ENCODE results near the gene MAMDC4.
A peak's percentile ranks its signal among the peaks of the same experiment; 100 is the strongest.
"Not testable (repeated sequence)": the region's sequence is repeated elsewhere in the genome, so short reads cannot be mapped to it uniquely, and the experiment has no call there.

Gene MAMDC4

DNA sequence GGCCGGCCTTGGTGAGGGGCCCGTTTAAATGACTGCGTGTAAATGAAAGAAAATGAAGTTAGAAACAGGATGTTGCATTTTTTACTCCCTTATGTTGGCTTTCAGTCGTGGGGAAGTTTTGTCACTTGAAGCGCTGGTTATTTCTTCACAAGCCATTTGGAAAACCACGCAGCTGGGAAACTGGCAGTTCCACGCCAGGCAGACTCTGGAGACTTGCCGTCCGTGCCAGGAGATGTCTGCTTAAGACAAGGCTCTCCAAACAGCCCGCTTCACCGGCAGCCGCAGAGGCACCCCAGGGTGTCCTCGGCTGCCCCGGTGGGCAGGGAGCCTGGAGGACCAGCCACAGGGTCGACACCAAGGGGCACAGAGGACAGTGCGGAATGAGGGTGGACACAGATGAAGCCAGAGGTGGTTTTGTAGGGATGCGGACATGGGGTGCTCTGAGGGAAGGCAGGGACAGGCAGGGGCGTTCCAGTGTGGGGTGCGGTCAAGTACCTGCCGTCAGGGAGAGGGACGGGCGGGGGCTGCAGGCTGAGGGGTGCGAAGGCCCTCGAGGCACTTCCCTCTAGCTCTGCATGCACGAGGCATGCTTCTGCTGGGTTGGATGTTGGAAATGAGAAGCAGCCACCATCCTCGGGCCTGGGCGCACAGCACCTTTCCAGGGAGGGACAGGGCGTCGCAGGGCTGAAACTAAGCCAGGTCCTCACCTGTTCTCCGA is 21.0 kb upstream of the MAMDC4 start:
- Mint-ChIP-seq H3K9me3 (no peaks in the 10 kb centered on the region), H3K4me1 (ENCODE audit: low read depth) (no peaks in the 10 kb centered on the region), H3K36me3 (ENCODE audit: low read depth) (peaks cover 6% of the 10 kb centered on the region), H3K27ac (no peak overlapping the region), H3K27me3 (ENCODE audit: low read depth) (no peaks in the 10 kb centered on the region), H3K4me3 (no peak overlapping the region)

DNA sequence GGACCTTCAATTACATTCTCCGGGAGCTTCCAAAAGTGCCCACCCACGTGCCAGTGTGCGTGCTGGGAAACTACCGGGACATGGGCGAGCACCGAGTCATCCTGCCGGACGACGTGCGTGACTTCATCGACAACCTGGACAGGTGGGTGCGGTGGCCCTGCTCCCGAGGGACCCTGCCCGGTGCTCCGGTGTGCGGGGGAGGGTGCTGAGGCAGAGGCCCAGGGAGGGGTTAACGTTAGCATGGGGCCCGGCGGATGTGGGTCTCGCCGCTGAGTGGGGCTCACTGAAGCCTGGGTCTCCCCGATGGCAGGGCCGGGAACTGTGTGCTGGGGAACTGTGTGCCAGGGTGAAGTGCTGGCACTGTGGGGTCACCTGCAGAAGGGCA is 20.4 kb upstream of the MAMDC4 start:
- no peaks in the 10 kb centered on the region for H3K4me1 Mint-ChIP-seq (ENCODE audit: low read depth)
- H3K4me3 Mint-ChIP-seq, result no peak overlapping the region
- H3K9me3 Mint-ChIP-seq, result no peaks in the 10 kb centered on the region
- no peak overlapping the region for H3K27ac Mint-ChIP-seq
- H3K36me3 Mint-ChIP-seq (ENCODE audit: low read depth), result peaks cover 6% of the 10 kb centered on the region
- H3K27me3 Mint-ChIP-seq (ENCODE audit: low read depth), result no peaks in the 10 kb centered on the region

DNA sequence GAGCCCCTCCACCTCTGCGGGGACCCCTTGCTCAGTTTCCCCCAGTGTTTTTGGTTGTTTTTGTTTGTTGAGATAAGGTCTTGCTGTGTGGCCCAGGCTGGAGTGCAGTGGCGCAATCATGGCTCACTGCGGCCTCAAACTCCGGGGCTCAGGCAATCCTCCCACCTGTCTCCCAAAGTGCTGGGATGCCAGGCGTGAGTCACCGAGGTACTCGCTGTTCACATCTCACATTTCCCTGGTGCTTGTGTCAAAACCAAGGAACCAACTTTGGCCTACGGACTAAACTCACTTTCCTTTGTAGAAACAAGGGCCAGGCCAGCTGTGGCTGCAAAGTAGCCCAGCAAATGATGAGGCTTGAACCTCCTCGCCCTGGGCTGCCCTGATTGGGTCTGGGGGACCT is 19.6 kb upstream of the MAMDC4 start:
- peaks cover 6% of the 10 kb centered on the region for H3K36me3 Mint-ChIP-seq (ENCODE audit: low read depth)

DNA sequence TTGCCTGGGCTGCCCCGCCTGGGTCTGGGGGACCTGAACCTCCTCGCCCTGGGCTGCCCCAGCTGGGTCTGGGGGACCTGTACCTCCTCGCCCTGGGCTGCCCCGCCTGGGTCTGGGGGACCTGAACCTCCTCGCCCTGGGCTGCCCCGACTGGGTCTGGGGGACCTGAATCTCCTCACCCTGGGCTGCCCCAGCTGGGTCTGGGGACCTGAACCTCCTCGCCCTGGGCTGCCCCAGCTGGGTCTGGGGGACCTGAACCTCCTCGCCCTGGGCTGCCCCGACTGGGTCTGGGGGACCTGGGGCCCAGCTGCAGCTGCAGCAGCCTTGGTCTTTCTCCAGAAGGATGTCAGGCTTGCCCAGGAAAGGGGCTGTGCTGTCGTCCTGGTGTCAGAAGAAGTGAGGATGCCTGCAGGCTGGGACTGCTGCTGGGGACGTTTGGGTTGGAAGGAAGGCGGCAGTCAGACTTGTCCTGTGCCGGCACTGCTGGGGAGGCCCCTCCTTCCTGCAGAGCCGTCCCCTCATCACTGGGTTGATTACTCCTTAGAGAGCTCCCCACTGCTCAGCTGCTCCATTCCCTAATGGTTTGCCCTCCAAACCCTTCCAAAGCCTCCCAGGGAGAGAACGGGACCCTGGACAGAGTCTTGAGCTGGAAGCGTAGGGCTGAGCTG is 18.6 kb upstream of the MAMDC4 start:
- H3K27ac Mint-ChIP-seq; H3K9me3 Mint-ChIP-seq; H3K4me1 Mint-ChIP-seq (ENCODE audit: low read depth); H3K36me3 Mint-ChIP-seq (ENCODE audit: low read depth); H3K27me3 Mint-ChIP-seq (ENCODE audit: low read depth); H3K4me3 Mint-ChIP-seq: not testable (repeated sequence)

More for the DNA sequence above, 19.6 kb upstream of the MAMDC4 start:
- Mint-ChIP-seq H3K27me3 (ENCODE audit: low read depth) (no peaks in the 10 kb centered on the region), H3K4me3 (no peak overlapping the region), H3K4me1 (ENCODE audit: low read depth) (no peaks in the 10 kb centered on the region), H3K9me3 (no peaks in the 10 kb centered on the region), H3K27ac (no peak overlapping the region)

DNA sequence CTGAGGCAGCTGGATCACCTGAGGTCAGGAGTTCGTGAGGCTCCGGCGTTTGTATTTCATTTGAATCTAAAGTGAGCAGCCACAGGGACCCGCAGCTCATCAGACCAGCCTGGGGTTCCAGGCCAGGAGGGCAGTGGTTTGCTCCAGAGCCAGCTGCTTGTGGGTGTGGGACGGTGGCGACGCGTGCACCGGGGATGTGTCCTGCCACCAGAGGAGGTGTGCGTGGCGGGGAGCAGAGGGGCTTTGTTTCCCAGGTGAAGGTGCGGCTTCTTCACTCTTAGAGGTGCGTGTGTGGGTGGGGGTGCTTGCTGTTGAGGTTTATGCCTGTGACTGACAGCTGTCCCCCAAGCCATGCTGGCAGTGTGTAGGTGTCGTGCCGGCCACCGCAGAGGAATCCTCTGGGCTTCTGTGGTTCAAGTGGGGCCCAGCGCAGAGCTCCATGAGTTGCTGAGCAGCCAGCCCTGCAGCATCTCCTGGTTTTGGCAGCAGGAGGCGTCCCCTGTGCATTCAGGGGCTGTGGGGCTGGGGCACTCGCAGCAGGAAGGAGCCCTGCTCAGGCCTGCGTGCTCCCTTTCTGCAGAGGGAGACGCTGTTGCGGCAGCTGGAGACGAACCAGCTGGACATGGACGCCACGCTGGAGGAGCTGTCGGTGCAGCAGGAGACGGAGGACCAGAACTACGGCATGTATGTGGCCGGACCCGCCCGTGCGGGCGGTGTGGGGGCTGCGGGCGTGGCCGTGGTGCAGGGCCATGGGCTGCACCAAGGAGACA is 16.8 kb upstream of the MAMDC4 start:
- Mint-ChIP-seq H3K27ac (no peak overlapping the region), H3K4me1 (ENCODE audit: low read depth) (peaks cover 3% of the 10 kb centered on the region), H3K36me3 (ENCODE audit: low read depth) (peaks cover 9% of the 10 kb centered on the region), H3K9me3 (no peaks in the 10 kb centered on the region), H3K27me3 (ENCODE audit: low read depth) (no peaks in the 10 kb centered on the region), H3K4me3 (no peak overlapping the region)

DNA sequence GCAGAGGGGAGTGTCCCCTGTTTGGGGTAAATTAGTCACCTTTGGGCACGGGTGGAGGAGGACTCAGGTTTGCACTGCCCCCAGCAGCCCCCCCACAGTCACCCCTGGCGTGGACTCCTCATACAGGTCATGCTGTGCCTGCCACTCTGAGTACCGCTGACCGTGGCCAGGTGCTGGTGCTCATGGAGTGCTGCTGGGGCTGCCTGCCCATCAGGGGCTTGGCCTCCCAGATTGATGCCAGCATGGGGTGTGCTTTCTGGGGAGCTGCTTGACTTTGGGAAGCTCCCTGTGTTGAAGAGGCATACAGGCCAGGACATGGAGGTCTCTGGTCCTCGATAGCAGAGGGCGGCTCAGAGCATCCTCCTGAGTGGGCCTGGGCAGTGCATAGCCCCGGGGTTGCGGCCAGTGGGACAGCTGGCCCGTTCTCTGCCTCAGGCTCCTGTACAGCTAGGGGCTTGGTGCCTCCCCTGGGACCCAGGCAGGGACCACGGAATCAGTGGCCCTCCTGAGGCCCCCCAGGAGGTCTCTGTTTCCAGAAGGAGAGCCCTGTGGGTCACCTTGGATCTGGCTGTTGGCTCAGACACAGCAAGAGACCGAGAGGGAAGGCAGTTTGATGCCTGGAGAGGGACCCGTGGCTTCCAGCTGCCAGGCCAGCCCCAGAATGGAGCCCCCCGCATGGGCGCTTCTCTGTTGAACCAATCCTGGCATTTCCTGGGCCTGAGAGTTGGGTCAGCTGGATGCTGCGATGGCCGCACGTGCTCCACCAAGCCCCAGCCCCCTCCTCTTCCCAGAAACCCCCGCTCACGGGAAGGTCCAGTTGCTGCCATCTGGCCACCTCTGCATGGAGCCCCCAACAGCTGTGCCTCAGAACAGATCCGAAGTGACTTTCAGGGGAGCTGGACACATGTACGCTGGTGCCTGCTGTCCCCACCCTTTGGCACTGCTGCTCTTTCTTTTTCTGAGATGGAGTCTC is 15.9 kb upstream of the MAMDC4 start:
- Mint-ChIP-seq H3K36me3 (ENCODE audit: low read depth) (peaks cover 9% of the 10 kb centered on the region), H3K27ac (no peak overlapping the region)

DNA sequence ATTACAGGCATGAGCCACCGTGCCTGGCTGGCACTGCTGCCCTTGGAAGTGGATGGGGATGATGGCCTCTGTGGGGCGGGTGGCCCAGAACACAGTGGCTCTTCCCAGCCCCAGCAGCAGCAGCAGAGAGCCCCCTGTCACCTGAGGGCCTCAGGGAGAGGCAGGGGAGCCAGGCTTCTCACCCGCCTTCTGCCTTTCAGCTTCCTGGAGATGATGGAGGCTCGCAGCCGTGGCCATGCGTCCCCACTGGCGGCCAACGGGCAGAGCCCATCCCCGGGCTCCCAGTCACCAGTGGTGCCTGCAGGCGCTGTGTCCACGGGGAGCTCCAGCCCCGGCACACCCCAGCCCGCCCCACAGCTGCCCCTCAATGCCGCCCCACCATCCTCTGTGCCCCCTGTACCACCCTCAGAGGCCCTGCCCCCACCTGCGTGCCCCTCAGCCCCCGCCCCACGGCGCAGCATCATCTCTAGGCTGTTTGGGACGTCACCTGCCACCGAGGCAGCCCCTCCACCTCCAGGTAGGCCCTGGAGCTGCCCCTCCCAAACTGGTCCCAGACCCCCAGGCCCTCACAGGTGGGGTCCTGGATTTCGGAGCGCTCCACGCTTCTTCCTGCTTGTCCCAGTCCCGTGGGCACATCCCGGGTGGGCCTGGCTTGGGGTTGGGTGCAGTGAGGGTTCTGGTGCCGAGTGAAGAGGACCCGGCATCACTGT is 14.8 kb upstream of the MAMDC4 start:
- H3K4me3 Mint-ChIP-seq, result no peak overlapping the region
- H3K4me1 Mint-ChIP-seq (ENCODE audit: low read depth), result peaks cover 5% of the 10 kb centered on the region
- H3K9me3 Mint-ChIP-seq, result no peaks in the 10 kb centered on the region

More for the DNA sequence above, 15.9 kb upstream of the MAMDC4 start:
- Mint-ChIP-seq H3K9me3 (no peaks in the 10 kb centered on the region), H3K4me1 (ENCODE audit: low read depth) (peaks cover 3% of the 10 kb centered on the region), H3K4me3 (no peak overlapping the region), H3K27me3 (ENCODE audit: low read depth) (no peaks in the 10 kb centered on the region)

DNA sequence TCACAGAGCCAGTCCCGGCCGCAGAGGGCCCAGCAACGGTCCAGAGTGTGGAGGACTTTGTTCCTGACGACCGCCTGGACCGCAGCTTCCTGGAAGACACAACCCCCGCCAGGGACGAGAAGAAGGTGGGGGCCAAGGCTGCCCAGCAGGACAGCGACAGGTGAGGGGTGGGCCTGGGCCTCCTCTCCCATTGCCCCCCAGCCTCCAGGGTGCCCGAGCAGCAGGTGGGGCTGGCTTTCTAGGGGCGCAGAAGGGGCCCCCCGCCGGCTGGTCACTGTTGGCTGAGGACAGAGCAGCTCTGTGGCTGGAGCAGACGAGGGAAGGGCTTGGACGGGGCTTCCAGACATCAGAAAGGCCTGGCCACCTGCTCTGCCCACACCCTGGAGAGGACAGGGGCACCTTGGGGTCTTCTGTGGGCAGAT is 14.3 kb upstream of the MAMDC4 start:
- not testable (repeated sequence) for H3K27me3 Mint-ChIP-seq (ENCODE audit: low read depth); H3K4me1 Mint-ChIP-seq (ENCODE audit: low read depth); H3K9me3 Mint-ChIP-seq; H3K27ac Mint-ChIP-seq; H3K4me3 Mint-ChIP-seq; H3K36me3 Mint-ChIP-seq (ENCODE audit: low read depth)

More for the DNA sequence above, 14.8 kb upstream of the MAMDC4 start:
- Mint-ChIP-seq H3K27ac (no peak overlapping the region), H3K27me3 (ENCODE audit: low read depth) (no peaks in the 10 kb centered on the region), H3K36me3 (ENCODE audit: low read depth) (peaks cover 7% of the 10 kb centered on the region)

DNA sequence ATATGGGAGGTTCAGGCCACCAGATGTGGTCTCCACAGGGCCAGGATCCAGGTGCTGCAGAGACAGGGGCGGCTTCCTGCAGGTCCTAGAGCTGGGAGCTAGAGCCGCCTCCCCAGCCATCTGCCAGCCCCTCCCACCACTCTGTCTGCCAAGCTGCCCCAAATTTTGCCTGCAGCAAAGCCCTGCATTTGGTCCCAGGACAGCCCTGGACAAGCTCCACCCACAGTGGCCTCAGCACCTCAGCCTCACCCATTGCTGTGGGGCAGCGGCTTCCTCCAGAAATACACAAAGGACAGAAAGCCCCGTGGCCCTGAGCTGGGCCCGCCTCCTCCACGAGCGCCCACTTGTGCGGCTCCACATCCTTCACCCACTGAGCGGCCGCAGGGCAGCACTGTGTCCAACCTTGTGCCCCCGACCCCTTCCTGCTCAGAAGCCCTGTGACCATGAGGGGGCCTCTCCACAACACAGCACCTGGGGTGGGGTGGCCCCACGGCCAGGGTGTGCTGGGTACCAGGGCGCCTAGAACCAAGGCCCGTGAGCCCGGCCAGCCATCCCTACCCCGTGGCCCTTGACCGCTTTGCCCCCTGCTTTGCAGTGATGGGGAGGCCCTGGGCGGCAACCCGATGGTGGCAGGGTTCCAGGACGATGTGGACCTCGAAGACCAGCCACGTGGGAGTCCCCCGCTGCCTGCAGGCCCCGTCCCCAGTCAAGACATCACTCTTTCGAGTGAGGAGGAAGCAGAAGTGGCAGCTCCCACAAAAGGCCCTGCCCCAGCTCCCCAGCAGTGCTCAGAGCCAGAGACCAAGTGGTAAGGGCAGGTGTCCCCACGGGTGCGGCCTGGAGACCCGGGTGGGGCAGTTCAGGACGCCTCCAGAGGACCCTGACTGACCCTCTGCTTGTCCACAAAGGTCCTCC is 13.6 kb upstream of the MAMDC4 start:
- no peaks in the 10 kb centered on the region for H3K27me3 Mint-ChIP-seq (ENCODE audit: low read depth)
- no peak overlapping the region for H3K4me3 Mint-ChIP-seq
- no peaks in the 10 kb centered on the region for H3K9me3 Mint-ChIP-seq
- H3K4me1 Mint-ChIP-seq (ENCODE audit: low read depth), result peaks cover 5% of the 10 kb centered on the region
- H3K36me3 Mint-ChIP-seq (ENCODE audit: low read depth), result peaks cover 7% of the 10 kb centered on the region
- no peak overlapping the region for H3K27ac Mint-ChIP-seq

DNA sequence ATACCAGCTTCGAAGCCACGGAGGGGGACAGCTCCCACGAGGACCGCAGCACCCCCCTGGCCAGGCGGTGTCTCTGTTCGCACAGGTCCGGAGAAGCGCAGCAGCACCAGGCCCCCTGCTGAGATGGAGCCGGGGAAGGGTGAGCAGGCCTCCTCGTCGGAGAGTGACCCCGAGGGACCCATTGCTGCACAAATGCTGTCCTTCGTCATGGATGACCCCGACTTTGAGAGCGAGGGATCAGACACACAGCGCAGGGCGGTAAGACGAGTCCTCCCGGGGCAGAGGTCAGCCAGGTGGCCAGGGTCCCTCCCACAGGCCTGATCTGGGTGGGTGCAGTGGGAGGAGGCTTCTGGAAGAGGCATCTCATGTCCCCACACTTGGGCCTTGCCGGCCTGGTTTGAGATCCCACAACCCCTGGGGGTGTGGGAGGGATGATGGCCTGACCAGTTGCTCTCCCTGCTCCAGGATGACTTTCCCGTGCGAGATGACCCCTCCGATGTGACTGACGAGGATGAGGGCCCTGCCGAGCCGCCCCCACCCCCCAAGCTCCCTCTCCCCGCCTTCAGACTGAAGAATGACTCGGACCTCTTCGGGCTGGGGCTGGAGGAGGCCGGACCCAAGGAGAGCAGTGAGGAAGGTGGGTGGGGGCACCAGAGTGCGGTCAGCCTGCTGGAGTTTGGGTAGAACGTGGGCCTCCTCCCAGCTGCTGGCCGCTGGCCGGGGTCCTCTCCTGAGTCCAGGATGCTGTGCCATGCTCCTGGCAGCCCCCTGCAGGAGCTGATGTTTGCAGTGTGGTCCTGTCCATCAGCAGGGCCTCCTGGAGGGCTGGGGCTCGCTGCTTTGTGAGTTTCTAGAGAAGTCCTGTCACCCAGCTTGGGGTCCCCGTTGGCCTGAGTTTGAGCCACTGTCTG is 12.7 kb upstream of the MAMDC4 start:
- Mint-ChIP-seq H3K9me3 (no peaks in the 10 kb centered on the region), H3K27me3 (ENCODE audit: low read depth) (no peaks in the 10 kb centered on the region), H3K4me1 (ENCODE audit: low read depth) (peaks cover 5% of the 10 kb centered on the region), H3K4me3 (peak overlapping the region; percentile 31), H3K36me3 (ENCODE audit: low read depth) (peaks cover 3% of the 10 kb centered on the region), H3K27ac (no peak overlapping the region)

DNA sequence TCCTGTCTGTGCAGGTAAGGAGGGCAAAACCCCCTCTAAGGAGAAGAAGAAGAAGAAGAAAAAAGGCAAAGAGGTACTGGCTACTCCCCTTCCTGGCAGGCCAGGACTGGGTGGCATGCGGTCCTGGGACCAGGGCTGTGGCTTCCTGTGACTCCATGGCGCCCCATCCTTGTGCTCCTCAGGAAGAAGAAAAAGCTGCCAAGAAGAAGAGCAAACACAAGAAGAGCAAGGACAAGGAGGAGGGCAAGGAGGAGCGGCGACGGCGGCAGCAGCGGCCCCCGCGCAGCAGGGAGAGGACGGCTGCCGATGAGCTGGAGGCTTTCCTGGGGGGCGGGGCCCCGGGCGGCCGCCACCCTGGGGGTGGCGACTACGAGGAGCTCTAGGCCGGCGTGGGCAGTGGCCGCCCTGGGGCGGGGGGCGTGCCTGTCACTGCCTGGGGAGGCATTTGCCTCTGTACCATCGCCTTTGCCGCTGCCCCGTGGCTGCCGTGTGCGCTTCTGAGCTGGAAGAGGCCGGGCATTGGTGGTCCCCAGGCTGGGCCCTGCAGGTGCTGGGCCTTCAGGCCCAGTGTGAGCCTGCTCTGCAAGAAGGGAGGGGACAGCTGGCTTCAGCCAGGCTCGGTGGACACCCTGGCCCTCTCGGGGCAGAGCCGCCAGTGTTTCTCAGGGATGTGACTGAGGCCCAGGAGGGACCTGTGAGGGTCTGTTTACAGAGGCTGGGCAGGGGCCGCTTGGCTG is 11.8 kb upstream of the MAMDC4 start:
- Mint-ChIP-seq H3K27me3 (ENCODE audit: low read depth) (peaks cover 2% of the 10 kb centered on the region), H3K36me3 (ENCODE audit: low read depth) (peaks cover 3% of the 10 kb centered on the region), H3K9me3 (no peaks in the 10 kb centered on the region), H3K4me3 (peak overlapping the region; percentile 31), H3K27ac (peak overlapping the region; percentile 71), H3K4me1 (ENCODE audit: low read depth) (peaks cover 5% of the 10 kb centered on the region)

Data from T-helper 1 cell treated with Interleukin-12 subunit alpha and Interleukin-12 subunit beta and Interleukin-4 antibody, amounts not matched to agents 30 μg/mL and 1 μg/mL, for 36 hours (primary cell).